GM23248 (cell line): ENCODE data around the gene MUCL3.

Experiments
- EZH2 ChIP-seq: fragments of 200-600 bp; sonication (generic); IDR thresholded peaks from 2 replicates; pipeline ENCODE4 v1.6.1; 2018; ENCODE audit warnings: antibody characterized with exemption, mild to moderate bottlenecking; ENCODE audit not compliant: insufficient read depth, poor library complexity, severe bottlenecking
- EZH2phosphoT487 ChIP-seq: fragments of 200-600 bp; sonication (generic); IDR thresholded peaks from 2 replicates; pipeline ENCODE4 v1.6.1; 2018; ENCODE audit warnings: antibody characterized with exemption, moderate library complexity, mild to moderate bottlenecking, low read depth; ENCODE audit not compliant: insufficient read depth

- no peak for TF ChIP-seq EZH2phosphoT487
- no peak for TF ChIP-seq EZH2
Observed at GRCh38 chr6:30928677-30929076, 12.1 kb upstream of the MUCL3 start.
